Activated naive CD4-positive, alpha-beta T cell treated with anti-CD3 and anti-CD28 coated beads, Interleukin-2, amount 50 U/mL, for 24 hours (primary cell): ENCODE measurements around the gene FSCN2.

Experiments used
- H3K27ac Mint-ChIP-seq: one replicate; pipeline ENCODE4 v1.8.0; 2021; ENCODE audit warnings: mild to moderate bottlenecking, mixed read lengths
- H3K27me3 Mint-ChIP-seq: one replicate; pipeline ENCODE4 v1.8.0; 2021; ENCODE audit warnings: mixed read lengths
- H3K36me3 Mint-ChIP-seq: one replicate; pipeline ENCODE4 v1.8.0; 2021; ENCODE audit warnings: mixed read lengths
- H3K4me1 Mint-ChIP-seq: one replicate; pipeline ENCODE4 v1.8.0; 2021; ENCODE audit warnings: mixed read lengths
- H3K4me3 Mint-ChIP-seq: one replicate; pipeline ENCODE4 v1.8.0; 2021; ENCODE audit warnings: mild to moderate bottlenecking, mixed read lengths
- H3K9me3 Mint-ChIP-seq: one replicate; pipeline ENCODE4 v1.8.0; 2021; ENCODE audit warnings: mixed read lengths

FSCN2 gene

GRCh38 chr17:81502471-81503017 is 25.6 kb upstream of the FSCN2 start:
- no peaks in the 10 kb centered on the region for H3K36me3 Mint-ChIP-seq
- no peak overlapping the region for H3K4me3 Mint-ChIP-seq
- H3K9me3 Mint-ChIP-seq, result no peaks in the 10 kb centered on the region
- H3K4me1 Mint-ChIP-seq, result peaks cover under 1% of the 10 kb centered on the region
- H3K27me3 Mint-ChIP-seq, result no peaks in the 10 kb centered on the region
- H3K27ac Mint-ChIP-seq, result no peak overlapping the region

- H3K4me3 Mint-ChIP-seq, result no peak overlapping the region
- H3K36me3 Mint-ChIP-seq, result peaks cover 2% of the 10 kb centered on the region
- no peaks in the 10 kb centered on the region for H3K27me3 Mint-ChIP-seq
- H3K9me3 Mint-ChIP-seq, result no peaks in the 10 kb centered on the region
- no peak overlapping the region for H3K27ac Mint-ChIP-seq
- H3K4me1 Mint-ChIP-seq, result peaks cover 8% of the 10 kb centered on the region
Observed at GRCh38 chr17:81503619-81504018, 24.6 kb upstream of the FSCN2 start.

GRCh38 chr17:81508639-81509206 is 19.5 kb upstream of the FSCN2 start:
- Mint-ChIP-seq H3K4me3 (peak overlapping the region; percentile 99), H3K4me1 (peaks cover 24% of the 10 kb centered on the region), H3K27me3 (no peaks in the 10 kb centered on the region), H3K36me3 (peaks cover 34% of the 10 kb centered on the region), H3K27ac (peak overlapping the region; percentile 79), H3K9me3 (no peaks in the 10 kb centered on the region)

GRCh38 chr17:81509207-81509971 is 18.8 kb upstream of the FSCN2 start:
- peak overlapping the region; percentile 99 for H3K4me3 Mint-ChIP-seq
- H3K27me3 Mint-ChIP-seq, result no peaks in the 10 kb centered on the region
- peaks cover 34% of the 10 kb centered on the region for H3K36me3 Mint-ChIP-seq
- H3K9me3 Mint-ChIP-seq, result no peaks in the 10 kb centered on the region
- H3K27ac Mint-ChIP-seq, result peak overlapping the region; percentile 79
- H3K4me1 Mint-ChIP-seq, result peaks cover 24% of the 10 kb centered on the region

GRCh38 chr17:81509972-81510784 is 18.0 kb upstream of the FSCN2 start:
- Mint-ChIP-seq H3K9me3 (no peaks in the 10 kb centered on the region), H3K4me1 (peaks cover 24% of the 10 kb centered on the region)

GRCh38 chr17:81510785-81511553 is 17.2 kb upstream of the FSCN2 start:
- no peaks in the 10 kb centered on the region for H3K27me3 Mint-ChIP-seq
- peaks cover 34% of the 10 kb centered on the region for H3K36me3 Mint-ChIP-seq
- H3K4me3 Mint-ChIP-seq, result peak overlapping the region; percentile 99
- H3K27ac Mint-ChIP-seq, result peak overlapping the region; percentile 93
- no peaks in the 10 kb centered on the region for H3K9me3 Mint-ChIP-seq
- H3K4me1 Mint-ChIP-seq, result peaks cover 24% of the 10 kb centered on the region

More at GRCh38 chr17:81509972-81510784, 18.0 kb upstream of the FSCN2 start:
- Mint-ChIP-seq H3K36me3 (peaks cover 34% of the 10 kb centered on the region), H3K27ac (peak overlapping the region; percentile 93), H3K27me3 (no peaks in the 10 kb centered on the region), H3K4me3 (peak overlapping the region; percentile 99)

- peak overlapping the region; percentile 93 for H3K27ac Mint-ChIP-seq
- H3K4me1 Mint-ChIP-seq, result peaks cover 24% of the 10 kb centered on the region
- H3K9me3 Mint-ChIP-seq, result no peaks in the 10 kb centered on the region
- H3K27me3 Mint-ChIP-seq, result no peaks in the 10 kb centered on the region
- H3K36me3 Mint-ChIP-seq, result peaks cover 34% of the 10 kb centered on the region
- H3K4me3 Mint-ChIP-seq, result peak overlapping the region; percentile 99
Observed at GRCh38 chr17:81511554-81511803, 16.7 kb upstream of the FSCN2 start.

GRCh38 chr17:81511804-81512561 is 16.2 kb upstream of the FSCN2 start:
- H3K4me1 Mint-ChIP-seq, result peaks cover 24% of the 10 kb centered on the region
- peak overlapping the region; percentile 99 for H3K4me3 Mint-ChIP-seq
- no peaks in the 10 kb centered on the region for H3K9me3 Mint-ChIP-seq
- H3K36me3 Mint-ChIP-seq, result peaks cover 34% of the 10 kb centered on the region
- H3K27ac Mint-ChIP-seq, result peak overlapping the region; percentile 93
- no peaks in the 10 kb centered on the region for H3K27me3 Mint-ChIP-seq

- peak within 1 kb of the TSS; percentile 99 for H3K4me3 Mint-ChIP-seq
- no peaks in the 10 kb centered on the region for H3K27me3 Mint-ChIP-seq
- H3K4me1 Mint-ChIP-seq, result peaks cover 21% of the 10 kb centered on the region
- peaks cover 33% of the 10 kb centered on the region for H3K36me3 Mint-ChIP-seq
- H3K9me3 Mint-ChIP-seq, result no peaks in the 10 kb centered on the region
- peak within 1 kb of the TSS; percentile 93 for H3K27ac Mint-ChIP-seq
Observed at GRCh38 chr17:81512562-81513371, 15.4 kb upstream of the FSCN2 start, which contains the start of gene ACTG1. Gene ACTG1, minus strand, starts transcription at chr17:81512799. Its CDS starts 445 bp downstream, at chr17:81512354.

- H3K27ac Mint-ChIP-seq, result peak overlapping the region; percentile 65
- H3K4me1 Mint-ChIP-seq, result peaks cover 22% of the 10 kb centered on the region
- H3K4me3 Mint-ChIP-seq, result peak overlapping the region; percentile 88
- H3K9me3 Mint-ChIP-seq, result no peaks in the 10 kb centered on the region
- no peaks in the 10 kb centered on the region for H3K27me3 Mint-ChIP-seq
- peaks cover 32% of the 10 kb centered on the region for H3K36me3 Mint-ChIP-seq
Observed at GRCh38 chr17:81513372-81513752, 14.8 kb upstream of the FSCN2 start.

GRCh38 chr17:81513753-81514488 is 14.3 kb upstream of the FSCN2 start:
- Mint-ChIP-seq H3K27me3 (no peaks in the 10 kb centered on the region), H3K4me1 (peaks cover 18% of the 10 kb centered on the region), H3K36me3 (peaks cover 32% of the 10 kb centered on the region), H3K27ac (peak overlapping the region; percentile 65), H3K9me3 (no peaks in the 10 kb centered on the region), H3K4me3 (peak overlapping the region; percentile 88)

GRCh38 chr17:81514489-81514738 is 13.8 kb upstream of the FSCN2 start:
- H3K27me3 Mint-ChIP-seq, result no peaks in the 10 kb centered on the region
- peaks cover 14% of the 10 kb centered on the region for H3K4me1 Mint-ChIP-seq
- no peaks in the 10 kb centered on the region for H3K9me3 Mint-ChIP-seq
- H3K27ac Mint-ChIP-seq, result no peak overlapping the region
- peaks cover 27% of the 10 kb centered on the region for H3K36me3 Mint-ChIP-seq
- peak overlapping the region; percentile 88 for H3K4me3 Mint-ChIP-seq

- peaks cover 8% of the 10 kb centered on the region for H3K4me1 Mint-ChIP-seq
- peaks cover 22% of the 10 kb centered on the region for H3K36me3 Mint-ChIP-seq
- H3K4me3 Mint-ChIP-seq, result peak overlapping the region; percentile 87
- H3K27me3 Mint-ChIP-seq, result no peaks in the 10 kb centered on the region
- H3K27ac Mint-ChIP-seq, result peak overlapping the region; percentile 74
- no peaks in the 10 kb centered on the region for H3K9me3 Mint-ChIP-seq
Observed at GRCh38 chr17:81514739-81515529, 13.2 kb upstream of the FSCN2 start.
